GM18873 (cell line): ENCODE data around the gene MAB21L2.
"Not testable (repeated sequence)": the region's sequence is repeated elsewhere in the genome, so short reads cannot be mapped to it uniquely, and the experiment has no call there.

Source experiments
- ATAC-seq: cut with Tn5 transposase; IDR thresholded peaks from one replicate; pipeline ENCODE4 v1.9.1; 2021; ENCODE audit warnings: mild to moderate bottlenecking, moderate library complexity, moderate number of reproducible peaks; ENCODE audit not compliant: unreplicated experiment, low FRiP score

Gene MAB21L2

GRCh38 chr4:150582146-150582872, at the start of gene MAB21L2:
Gene MAB21L2 (plus strand): TSS chr4:150582151. CDS start chr4:150583030, 879 bp downstream.
- ATAC-seq, result no peak

- no peak for ATAC-seq
Observed at GRCh38 chr4:150533673-150534072, 48.3 kb upstream of the MAB21L2 start.

GRCh38 chr4:150534818-150535217, 47.1 kb upstream of the MAB21L2 start:
- no peak for ATAC-seq

GRCh38 chr4:150537911-150538310, 44.0 kb upstream of the MAB21L2 start:
- not testable (repeated sequence) for ATAC-seq

GRCh38 chr4:150540536-150540935, 41.4 kb upstream of the MAB21L2 start:
- ATAC-seq, result no peak

GRCh38 chr4:150540959-150541360, 41.0 kb upstream of the MAB21L2 start:
- no peak for ATAC-seq

GRCh38 chr4:150541681-150542080, 40.3 kb upstream of the MAB21L2 start:
- no peak for ATAC-seq

- ATAC-seq, result no peak
Observed at GRCh38 chr4:150543042-150543441, 38.9 kb upstream of the MAB21L2 start.

- ATAC-seq, result no peak
Observed at GRCh38 chr4:150546286-150546685, 35.7 kb upstream of the MAB21L2 start.

GRCh38 chr4:150547154-150547838, 34.7 kb upstream of the MAB21L2 start:
- no peak for ATAC-seq

- ATAC-seq, result not testable (repeated sequence)
Observed at GRCh38 chr4:150557811-150558210, 24.1 kb upstream of the MAB21L2 start.

- no peak for ATAC-seq
Observed at GRCh38 chr4:150561143-150561737, 20.7 kb upstream of the MAB21L2 start.

GRCh38 chr4:150562250-150562649, 19.7 kb upstream of the MAB21L2 start:
- no peak for ATAC-seq

GRCh38 chr4:150562751-150563150, 19.2 kb upstream of the MAB21L2 start:
- ATAC-seq, result no peak

- ATAC-seq, result not testable (repeated sequence)
Observed at GRCh38 chr4:150564967-150565366, 17.0 kb upstream of the MAB21L2 start.

- no peak for ATAC-seq
Observed at GRCh38 chr4:150567070-150567469, 14.9 kb upstream of the MAB21L2 start.

- ATAC-seq, result no peak
Observed at GRCh38 chr4:150569384-150569987, 12.5 kb upstream of the MAB21L2 start.

- no peak for ATAC-seq
Observed at GRCh38 chr4:150569998-150570535, 11.9 kb upstream of the MAB21L2 start.

GRCh38 chr4:150570862-150571261, 11.1 kb upstream of the MAB21L2 start:
- no peak for ATAC-seq

GRCh38 chr4:150572704-150573504, 9.0 kb upstream of the MAB21L2 start:
- no peak for ATAC-seq
